Endothelial cell of umbilical vein (primary cell): ENCODE data around the gene FSIP1.

ENCODE experiments used
- POLR2A ChIP-seq: IDR thresholded peaks from 2 replicates; pipeline ENCODE4 v1.6.1; 2012; ENCODE audit warnings: low read depth, mild to moderate bottlenecking, control low read depth, low read length
- TF ChIP-seq, protein P1 (sequence below), 2 donors: IDR thresholded peaks; 1 replicate in 1 of 2; 2 replicates in 1 of 2; pipeline ENCODE4 v1.5.1; 2011; ENCODE audit warnings: low read length in 2 of 2, mild to moderate bottlenecking in 2 of 2, moderate library complexity in 2 of 2, control low read depth in 1 of 2, inconsistent platforms in 1 of 2, low read depth in 1 of 2; ENCODE audit not compliant: insufficient read depth in 1 of 2; ENCODE audit errors: extremely low read depth in 1 of 2

- TF ChIP-seq POLR2A = peak; percentile 99
- TF ChIP-seq, protein P1, sequence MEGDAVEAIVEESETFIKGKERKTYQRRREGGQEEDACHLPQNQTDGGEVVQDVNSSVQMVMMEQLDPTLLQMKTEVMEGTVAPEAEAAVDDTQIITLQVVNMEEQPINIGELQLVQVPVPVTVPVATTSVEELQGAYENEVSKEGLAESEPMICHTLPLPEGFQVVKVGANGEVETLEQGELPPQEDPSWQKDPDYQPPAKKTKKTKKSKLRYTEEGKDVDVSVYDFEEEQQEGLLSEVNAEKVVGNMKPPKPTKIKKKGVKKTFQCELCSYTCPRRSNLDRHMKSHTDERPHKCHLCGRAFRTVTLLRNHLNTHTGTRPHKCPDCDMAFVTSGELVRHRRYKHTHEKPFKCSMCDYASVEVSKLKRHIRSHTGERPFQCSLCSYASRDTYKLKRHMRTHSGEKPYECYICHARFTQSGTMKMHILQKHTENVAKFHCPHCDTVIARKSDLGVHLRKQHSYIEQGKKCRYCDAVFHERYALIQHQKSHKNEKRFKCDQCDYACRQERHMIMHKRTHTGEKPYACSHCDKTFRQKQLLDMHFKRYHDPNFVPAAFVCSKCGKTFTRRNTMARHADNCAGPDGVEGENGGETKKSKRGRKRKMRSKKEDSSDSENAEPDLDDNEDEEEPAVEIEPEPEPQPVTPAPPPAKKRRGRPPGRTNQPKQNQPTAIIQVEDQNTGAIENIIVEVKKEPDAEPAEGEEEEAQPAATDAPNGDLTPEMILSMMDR (IDR thresholded peaks at IDR 0.05; ENCODE audit: extremely low read depth in 1 of 2, insufficient read depth in 1 of 2, low read depth in 1 of 2, low read length in 2 of 2) = no peak
Measured at GRCh38 chr15:39584266-39584659, 198.4 kb downstream of the FSIP1 start.
